Right lobe of liver (tissue), 4 donors: Measurements from ENCODE around the gene CAMTA1.

Source experiments
- CTCF ChIP-seq, 4 donors: fragments of 200-600 bp in 3 of 4; fragments of 450-650 bp in 1 of 4; IDR thresholded peaks; one replicate each; pipeline versions ENCODE4 v1.5.1 to v1.8.0; 2016 to 2022; ENCODE audit warnings: antibody characterized with exemption in 4 of 4, mild to moderate bottlenecking in 2 of 4
- POLR2A ChIP-seq: fragments of 450-650 bp; IDR thresholded peaks from one replicate; pipeline ENCODE4 v1.6.1; 2017; ENCODE audit warnings: antibody characterized with exemption, mild to moderate bottlenecking
- donor health status: DM: no; HTN: no; CAD: no.
- donor health status: DM: no; HTN: no; CAD: no.
- donor health status: DM: no; HTN: yes; CAD: no.

- TF ChIP-seq CTCF (IDR thresholded peaks at IDR 0.05) (no peak), POLR2A (no peak)
Observed at GRCh38 chr1:7469255-7469938, 684.1 kb downstream of the CAMTA1 start.
